Activated naive CD4-positive, alpha-beta T cell treated with anti-CD3 and anti-CD28 coated beads, Interleukin-2, amount 50 U/mL, for 72 hours (primary cell): ENCODE measurements around the gene AIG1. TPM values are rescaled to one million over a fixed set of nuclear protein-coding genes. Genes with fewer than 3 reads are reported as not detected.
"Not testable (repeated sequence)": the region's sequence is repeated elsewhere in the genome, so short reads cannot be mapped to it uniquely, and the experiment has no call there.

Experiments
- ATAC-seq, 2 donors: fragments of 150-1000 bp; cut with Tn5 transposase; 2 replicates each; pipeline ENCODE4 v1.10.0; 2021; ENCODE audit warnings: mild to moderate bottlenecking in 2 of 2, moderate library complexity in 2 of 2
- DNase-seq, 2 donors: peaks; one replicate each; pipeline ENCODE4 v3.0.0; 2021 to 2022; ENCODE audit warnings: low spot score in 2 of 2
- H3K27ac Mint-ChIP-seq, 2 donors: one replicate each; pipeline ENCODE4 v1.8.0; 2022; ENCODE audit warnings: mild to moderate bottlenecking in 2 of 2, mixed read lengths in 2 of 2
- H3K36me3 Mint-ChIP-seq, 2 donors: one replicate each; pipeline ENCODE4 v1.8.0; 2022; ENCODE audit warnings: mixed read lengths in 2 of 2
- H3K9me3 Mint-ChIP-seq, 2 donors: one replicate each; pipeline ENCODE4 v1.8.0; 2022; ENCODE audit warnings: mixed read lengths in 2 of 2
- total RNA-seq, 2 donors: library from RNA; stranded (reverse); gene quantifications; one replicate each; pipeline ENCODE4 v1.2.3, GENCODE V29; 2022

The AIG1 gene
- total RNA-seq, 2 donors from 2014 or later = 15.5 to 34.8 TPM

- DNase-seq = no peak
- no peak for ATAC-seq
- Mint-ChIP-seq H3K36me3 (peaks cover 9 to 26% of the 10 kb centered on the region in 2 donors), H3K27ac (no peak overlapping the region), H3K9me3 (peaks cover 3 to 5% of the 10 kb centered on the region in 2 donors)
These were observed 272.4 kb downstream of the AIG1 start for GRCh38 chr6:143333081-143333480.

GRCh38 chr6:143333749-143334520 is 273.2 kb downstream of the AIG1 start:
- Mint-ChIP-seq H3K9me3 (peaks cover 3 to 5% of the 10 kb centered on the region in 2 donors), H3K27ac (no peak overlapping the region), H3K36me3 (peaks cover 11 to 30% of the 10 kb centered on the region in 2 donors)
- ATAC-seq (peak; percentile 56 to 59), DNase-seq (no peak)

DNA sequence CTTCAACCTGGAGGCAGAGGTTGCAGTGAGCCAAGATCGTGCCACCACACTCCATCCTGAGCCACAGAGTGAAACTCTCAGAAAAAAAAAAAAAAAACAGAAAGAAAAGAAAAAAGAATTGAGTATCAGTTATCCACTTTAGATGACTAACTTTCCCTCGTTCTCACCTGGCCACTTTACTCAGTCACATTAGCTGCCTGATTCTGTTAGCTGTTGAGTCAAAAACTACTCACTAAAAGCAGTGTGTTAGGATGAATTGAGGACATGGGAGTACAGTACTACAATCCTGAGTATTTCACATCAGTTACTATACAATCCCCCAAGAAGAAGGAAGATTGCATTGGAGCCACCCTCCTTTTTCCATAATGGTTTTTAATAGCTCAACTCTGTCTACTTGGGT is 275.2 kb downstream of the AIG1 start:
- peak in 1 of 2 donors; percentile 28 for ATAC-seq
- DNase-seq = no peak
- peaks cover 11 to 30% of the 10 kb centered on the region in 2 donors for H3K36me3 Mint-ChIP-seq
- no peak overlapping the region for H3K27ac Mint-ChIP-seq
- H3K9me3 Mint-ChIP-seq = peaks cover 3 to 5% of the 10 kb centered on the region in 2 donors

DNA sequence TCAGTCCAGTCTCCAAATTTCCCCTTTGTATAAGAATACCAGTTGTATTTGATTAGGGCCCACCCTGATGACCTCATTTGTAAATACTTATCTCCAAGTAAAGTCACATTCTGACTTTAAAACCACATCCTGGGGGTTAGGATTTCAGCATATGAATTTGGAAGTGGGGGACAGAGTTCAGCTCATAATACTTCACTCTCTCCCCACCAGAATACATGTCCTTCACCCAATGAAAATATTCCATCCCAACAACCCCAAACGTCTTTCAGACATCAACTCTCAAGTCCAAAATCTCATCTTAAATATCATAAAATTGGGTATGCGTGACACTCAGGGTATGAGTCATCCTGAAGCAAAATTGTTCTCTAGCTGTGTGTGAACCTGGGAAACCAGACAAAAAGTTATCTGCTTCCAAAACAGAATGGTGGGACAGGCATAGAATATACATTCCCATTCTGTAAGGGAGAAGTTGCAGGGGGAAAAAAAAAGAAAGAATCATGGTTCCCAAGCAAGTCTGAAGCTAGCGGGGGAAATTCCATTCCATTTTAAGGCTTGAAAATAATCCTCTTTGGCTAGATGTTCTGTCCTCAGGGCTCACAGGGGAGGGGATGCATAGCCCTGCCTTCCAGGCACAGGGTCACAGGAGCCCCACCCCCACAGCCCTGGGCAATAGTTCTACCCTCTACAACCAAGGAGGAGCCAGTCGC is 275.9 kb downstream of the AIG1 start:
- ATAC-seq (no peak), DNase-seq (no peak)
- Mint-ChIP-seq H3K9me3 (no peaks in the 10 kb centered on the region), H3K27ac (no peak overlapping the region), H3K36me3 (peaks cover 11 to 30% of the 10 kb centered on the region in 2 donors)

- ATAC-seq = peak; percentile 32 to 44
- peak; percentile 56 for DNase-seq
- Mint-ChIP-seq H3K9me3 (no peaks in the 10 kb centered on the region), H3K36me3 (peaks cover 11 to 30% of the 10 kb centered on the region in 2 donors), H3K27ac (no peak overlapping the region)
These were observed 276.7 kb downstream of the AIG1 start for GRCh38 chr6:143337201-143337949.

GRCh38 chr6:143339223-143339622 is 278.5 kb downstream of the AIG1 start:
- Mint-ChIP-seq H3K27ac (no peak overlapping the region), H3K36me3 (peaks cover 11 to 25% of the 10 kb centered on the region in 2 donors), H3K9me3 (no peaks in the 10 kb centered on the region)
- DNase-seq (no peak), ATAC-seq (no peak)

GRCh38 chr6:143345477-143345876 is 284.8 kb downstream of the AIG1 start:
- H3K9me3 Mint-ChIP-seq, H3K36me3 Mint-ChIP-seq, DNase-seq, H3K27ac Mint-ChIP-seq, ATAC-seq: not testable (repeated sequence)

- no peak for DNase-seq
- ATAC-seq = no peak
- H3K27ac Mint-ChIP-seq = no peak overlapping the region
- no peaks in the 10 kb centered on the region for H3K9me3 Mint-ChIP-seq
- H3K36me3 Mint-ChIP-seq = no peaks in the 10 kb centered on the region
These were observed 285.3 kb downstream of the AIG1 start for GRCh38 chr6:143346004-143346403.

DNA sequence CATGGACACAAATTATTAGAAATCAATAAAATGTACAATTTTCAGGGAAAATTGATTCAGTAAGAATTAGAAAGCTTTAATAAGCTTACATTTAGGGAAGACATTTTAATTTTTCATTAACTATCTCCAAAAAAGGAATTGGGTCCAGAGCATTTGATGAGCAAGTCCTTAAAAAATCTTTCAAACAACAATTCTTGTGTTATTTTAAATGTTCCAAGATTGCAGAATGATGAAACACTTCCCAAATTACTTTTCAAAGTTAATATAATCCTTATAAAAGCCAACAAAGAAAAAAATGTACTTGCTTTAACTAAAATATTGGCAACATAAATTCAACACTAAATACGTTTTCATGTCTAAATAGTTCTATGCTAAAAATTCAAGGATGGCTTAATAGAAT is 287.8 kb downstream of the AIG1 start:
- no peak overlapping the region for H3K27ac Mint-ChIP-seq

GRCh38 chr6:143349530-143349929 is 288.8 kb downstream of the AIG1 start:
- Mint-ChIP-seq H3K9me3 (peaks cover 0 to 6% of the 10 kb centered on the region in 2 donors), H3K36me3 (peaks cover 7% of the 10 kb centered on the region in 2 donors), H3K27ac (no peak overlapping the region)
- DNase-seq (no peak), ATAC-seq (no peak)

More for the DNA sequence above, 287.8 kb downstream of the AIG1 start:
- ATAC-seq (no peak), DNase-seq (no peak)
- Mint-ChIP-seq H3K36me3 (no peaks in the 10 kb centered on the region), H3K9me3 (no peaks in the 10 kb centered on the region)

DNA sequence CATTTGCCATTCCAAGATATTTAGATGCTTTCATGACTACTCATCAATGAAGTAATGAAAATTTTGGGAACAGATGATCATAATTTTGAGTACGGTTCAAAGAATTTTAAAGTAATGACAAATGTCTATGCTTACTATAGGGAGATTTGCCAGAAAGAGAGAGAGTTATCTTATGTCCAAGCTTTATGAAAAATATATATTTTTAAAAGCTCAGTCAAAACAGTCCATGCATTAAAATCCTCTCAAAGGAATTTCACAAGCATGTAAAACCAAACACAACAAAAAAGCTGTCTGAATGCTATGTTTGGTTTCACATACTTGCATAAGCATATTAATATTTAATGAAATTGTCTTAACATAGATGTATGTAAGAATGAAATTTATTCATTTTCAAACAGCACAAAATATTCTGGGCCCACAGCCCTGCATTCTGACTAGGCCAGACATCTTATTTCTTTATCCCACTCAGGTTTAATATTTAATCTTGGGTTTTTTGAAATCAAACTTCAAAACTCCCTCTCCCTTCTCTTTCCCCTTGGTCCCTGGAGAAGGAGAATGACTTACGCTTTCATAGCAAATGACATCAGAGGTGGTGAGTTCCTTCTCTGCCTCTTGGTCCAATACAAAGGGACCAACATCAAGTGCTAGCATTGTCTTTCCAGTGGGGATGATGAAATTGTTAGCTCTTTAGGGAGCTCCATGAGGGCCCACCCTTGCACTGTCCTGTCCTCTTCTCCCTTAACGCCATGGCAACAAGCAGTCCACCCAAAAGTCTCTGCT is 295.6 kb downstream of the AIG1 start:
- ATAC-seq = no peak
- Mint-ChIP-seq H3K27ac (no peak overlapping the region), H3K9me3 (peaks cover 5 to 11% of the 10 kb centered on the region in 2 donors), H3K36me3 (peaks cover 7% of the 10 kb centered on the region in 2 donors)
- no peak for DNase-seq

DNA sequence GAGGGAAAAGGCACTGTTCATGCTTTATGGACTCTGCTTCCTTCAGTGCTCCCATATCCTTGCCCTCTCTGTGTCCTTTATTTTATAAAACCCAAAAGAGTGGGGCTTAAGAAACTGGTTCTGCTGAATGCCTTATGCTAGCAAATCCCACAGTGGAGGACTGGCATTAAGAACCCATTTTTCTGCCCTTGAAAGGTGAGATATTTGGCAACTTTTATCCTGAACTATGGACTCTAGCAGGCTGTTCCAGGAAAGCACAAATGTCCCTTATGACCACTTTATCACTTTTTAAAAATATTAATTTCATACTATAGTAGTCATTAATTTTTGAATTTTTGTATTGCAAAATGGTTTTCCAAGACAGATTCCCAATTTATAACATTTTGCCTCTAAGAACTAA is 296.5 kb downstream of the AIG1 start:
- DNase-seq (no peak), ATAC-seq (no peak)
- H3K27ac Mint-ChIP-seq = no peak overlapping the region
- peaks cover 7% of the 10 kb centered on the region in 2 donors for H3K36me3 Mint-ChIP-seq
- peaks cover 5 to 11% of the 10 kb centered on the region in 2 donors for H3K9me3 Mint-ChIP-seq

DNA sequence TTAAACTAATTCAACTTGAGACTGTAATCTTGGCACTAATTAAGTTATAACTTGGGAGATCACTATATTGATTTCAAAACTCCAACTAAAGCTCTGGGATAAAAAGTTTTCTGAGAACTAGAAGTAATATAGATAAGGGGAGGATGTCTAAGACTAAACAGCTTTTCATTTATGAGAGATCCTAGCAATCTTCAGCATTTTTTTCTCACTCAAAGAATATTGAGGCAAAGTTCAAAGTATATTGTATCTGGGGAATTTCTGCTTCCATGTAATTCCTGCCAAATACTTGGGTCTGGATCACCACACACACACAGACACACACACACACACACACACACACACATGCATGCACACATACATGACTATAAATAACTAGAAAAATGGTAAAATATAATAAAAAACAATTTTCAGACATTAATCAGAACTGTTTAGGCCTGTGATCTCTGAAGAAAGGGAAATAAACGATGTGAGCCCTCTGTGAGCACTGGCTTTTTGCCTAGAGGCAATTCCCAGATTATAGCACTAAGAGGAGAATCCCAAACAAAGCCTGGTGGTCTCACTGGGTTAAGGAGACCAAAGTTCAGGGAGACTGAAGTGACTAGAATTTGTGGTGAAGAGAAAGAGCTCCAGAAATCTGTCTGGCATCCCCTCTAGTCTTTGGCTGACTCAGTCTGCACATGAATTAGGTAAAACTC is 297.0 kb downstream of the AIG1 start:
- no peak for ATAC-seq
- peaks cover 5 to 11% of the 10 kb centered on the region in 2 donors for H3K9me3 Mint-ChIP-seq
- no peak overlapping the region for H3K27ac Mint-ChIP-seq
- peaks cover 7% of the 10 kb centered on the region in 2 donors for H3K36me3 Mint-ChIP-seq
- no peak for DNase-seq

DNA sequence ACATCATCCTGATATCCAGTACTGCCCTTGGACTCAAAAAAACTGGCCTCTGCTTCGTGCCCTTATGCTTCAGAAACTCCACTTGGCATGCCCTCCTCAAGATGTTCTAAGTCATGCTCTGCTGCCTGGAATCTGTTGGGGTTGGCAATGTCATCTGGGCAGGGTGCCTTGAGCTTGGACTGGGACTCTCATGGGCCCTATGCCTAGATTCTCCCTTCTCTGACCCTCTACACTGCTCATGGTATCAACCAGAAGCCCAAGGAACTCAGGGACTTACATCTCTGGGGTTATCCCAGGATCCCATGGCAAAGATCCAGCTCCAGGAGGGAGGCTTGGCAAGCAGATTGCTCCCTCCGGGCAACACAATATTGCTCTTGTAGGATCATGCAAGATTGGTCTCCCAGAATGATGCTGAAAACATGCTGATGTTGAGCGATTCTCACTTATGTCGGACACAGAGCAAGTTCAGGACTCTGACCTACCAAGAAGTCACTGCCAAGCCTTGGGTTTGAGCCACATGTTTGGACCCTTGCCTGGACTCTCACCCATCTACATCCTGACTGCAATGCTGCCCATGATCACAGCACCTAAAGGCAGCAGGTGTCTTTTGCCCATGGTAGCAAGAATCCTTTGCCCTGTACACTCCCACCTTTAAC is 301.0 kb downstream of the AIG1 start:
- no peaks in the 10 kb centered on the region for H3K9me3 Mint-ChIP-seq
- no peak overlapping the region for H3K27ac Mint-ChIP-seq
- DNase-seq = no peak
- no peak for ATAC-seq
- no peaks in the 10 kb centered on the region for H3K36me3 Mint-ChIP-seq

DNA sequence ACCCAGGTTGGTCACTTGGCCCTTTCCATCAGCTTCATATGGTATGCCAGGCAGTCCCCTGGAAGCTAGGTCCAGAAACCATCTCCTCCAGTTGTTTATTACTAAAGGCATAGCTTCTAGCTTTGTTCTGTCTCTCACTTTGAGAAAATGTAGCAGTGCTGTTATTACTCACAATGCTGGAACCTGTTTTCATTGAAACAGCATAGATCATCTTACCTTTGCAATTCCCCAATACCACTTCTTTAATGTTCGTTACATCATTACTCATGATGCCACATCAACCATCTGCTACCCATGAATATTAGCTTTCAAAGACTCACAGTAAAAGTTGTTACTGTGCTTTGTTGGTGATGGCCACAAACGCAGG is 301.5 kb downstream of the AIG1 start:
- peak in 1 of 2 donors; percentile 93 for ATAC-seq
- DNase-seq = no peak
- no peak overlapping the region for H3K27ac Mint-ChIP-seq
- no peaks in the 10 kb centered on the region for H3K9me3 Mint-ChIP-seq
- no peaks in the 10 kb centered on the region for H3K36me3 Mint-ChIP-seq
